AML-193 (cell line): Measurements from ENCODE around the gene ILK.
A peak's percentile ranks its signal among the peaks of the same experiment; 100 is the strongest.

Experiments used
- DNase-seq, 2 experiments: peaks; one replicate each; lab custom pipeline; 2025; lab: John Stamatoyannopoulos, UW

ILK gene

DNA sequence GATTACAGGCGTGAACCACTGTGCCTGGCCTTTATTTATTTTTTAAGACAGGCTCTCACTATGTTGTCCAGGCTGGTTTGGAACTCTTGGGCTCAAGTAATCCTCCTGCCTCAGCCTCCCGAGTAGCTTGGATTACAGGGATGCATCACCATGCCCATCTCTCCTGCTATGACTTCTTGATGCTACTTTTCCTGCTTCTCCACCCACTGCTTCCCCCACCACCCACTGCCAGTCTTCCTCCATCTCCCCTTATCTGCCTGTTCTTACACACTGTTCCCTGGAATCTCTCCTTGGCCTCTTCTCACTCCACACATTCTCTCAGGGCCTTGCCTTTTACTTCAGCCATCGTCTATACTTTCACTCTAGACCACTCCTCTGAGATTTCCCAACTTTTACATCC, 32.9 kb downstream of the ILK start:
- no peak for DNase-seq

- no peak for DNase-seq
These were observed 34.3 kb downstream of the ILK start for GRCh38 chr11:6637871-6638270.

DNA sequence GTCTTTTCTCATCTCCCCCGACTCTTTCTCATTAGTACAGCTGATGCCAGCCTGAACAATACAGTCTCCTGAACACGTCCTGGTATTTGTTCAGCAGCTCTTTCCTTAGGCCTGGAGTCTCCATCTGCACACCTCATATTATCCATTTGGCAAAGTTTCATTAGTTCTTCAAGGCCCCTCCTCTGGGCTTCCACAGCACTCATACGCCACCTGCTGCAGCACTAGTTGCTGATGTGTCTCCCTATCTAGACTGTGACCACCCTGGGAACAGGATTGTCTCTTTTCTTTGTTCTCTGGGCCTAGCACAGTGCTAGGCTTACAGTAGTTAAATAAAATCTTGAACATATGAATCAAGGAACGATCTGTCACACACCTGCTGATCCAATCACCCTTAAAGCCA, 34.9 kb downstream of the ILK start:
- no peak for DNase-seq

DNA sequence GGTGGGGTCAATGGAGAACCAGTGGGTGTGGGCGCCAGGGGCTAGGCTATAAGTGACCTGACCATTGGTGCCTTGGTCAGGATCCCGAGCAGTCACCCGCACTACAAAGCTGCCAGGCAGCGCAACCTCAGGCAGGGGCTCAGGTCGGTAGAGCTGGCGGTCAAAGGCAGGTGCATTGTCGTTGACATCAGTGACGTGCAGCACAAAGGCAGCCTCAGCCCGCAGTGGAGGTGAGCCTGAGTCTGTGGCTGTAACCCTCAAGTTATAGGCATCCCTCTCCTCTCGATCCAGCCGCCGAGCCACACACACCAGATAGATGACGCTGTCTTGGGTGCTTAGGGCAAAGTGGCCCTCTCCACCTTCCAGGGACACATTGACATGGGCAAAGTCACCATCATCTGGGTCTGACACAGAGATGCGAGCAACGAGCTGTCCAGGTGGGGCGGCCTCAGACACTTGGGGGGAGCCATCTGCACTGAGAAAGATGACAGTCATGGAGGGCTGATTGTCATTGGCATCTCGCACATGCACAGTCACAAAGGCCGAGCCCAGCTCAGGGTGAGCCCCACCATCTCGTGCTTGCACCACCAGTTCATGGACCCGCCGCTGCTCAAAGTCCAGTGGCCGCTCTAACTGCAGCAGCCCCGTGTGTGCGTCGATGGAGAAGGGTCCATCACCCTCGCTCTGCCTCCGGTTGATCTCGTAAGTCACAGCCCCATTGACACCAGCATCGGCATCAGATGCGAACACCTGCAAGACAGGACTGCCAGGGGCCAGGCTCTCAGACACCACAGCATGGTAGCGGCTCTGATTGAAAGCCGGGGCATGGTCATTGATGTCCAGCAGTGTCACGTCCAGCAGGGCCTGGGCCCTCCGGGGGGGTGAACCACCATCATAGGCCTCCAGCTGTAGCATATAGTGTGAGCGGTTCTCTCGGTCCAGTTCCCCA, 36.7 kb downstream of the ILK start:
- DNase-seq: no peak

DNA sequence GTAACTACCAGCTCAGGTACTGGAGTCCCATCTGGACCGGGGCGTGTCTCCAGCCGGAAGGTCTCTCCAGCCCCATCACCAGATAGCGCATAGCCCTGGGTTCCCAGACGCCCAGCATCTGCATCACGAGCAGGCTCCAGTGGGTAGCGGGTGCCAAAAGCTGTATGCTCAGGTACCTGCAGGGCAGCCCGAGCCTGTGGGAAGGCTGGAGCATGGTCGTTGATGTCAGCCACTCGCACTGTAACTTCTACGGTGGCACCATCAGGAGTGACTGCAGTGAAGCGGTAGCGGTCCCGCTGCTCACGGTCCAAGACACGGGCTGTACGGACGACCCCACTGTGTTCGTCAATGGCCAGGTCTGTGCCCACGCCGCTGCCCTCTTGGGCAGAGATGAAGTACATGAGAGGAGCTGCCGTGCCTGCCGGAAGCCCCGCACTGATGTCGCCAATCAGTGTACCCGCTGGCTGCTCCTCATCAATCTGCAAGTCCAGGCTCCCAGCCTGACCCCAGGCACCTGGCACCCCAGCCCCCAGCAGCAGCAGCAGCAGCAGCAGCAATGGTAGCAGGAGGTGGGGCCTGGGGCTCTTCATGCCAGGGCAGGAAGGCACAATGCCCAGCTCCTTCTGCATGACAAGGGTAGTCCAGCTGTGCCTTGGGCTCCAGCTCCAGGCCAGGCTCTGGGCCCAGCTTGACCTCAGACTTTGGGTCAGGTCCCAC, 37.6 kb downstream of the ILK start:
- DNase-seq: no peak

GRCh38 chr11:6642957-6643356, 39.4 kb downstream of the ILK start:
- DNase-seq: no peak

GRCh38 chr11:6646071-6646470, 42.5 kb downstream of the ILK start:
- DNase-seq: no peak

DNA sequence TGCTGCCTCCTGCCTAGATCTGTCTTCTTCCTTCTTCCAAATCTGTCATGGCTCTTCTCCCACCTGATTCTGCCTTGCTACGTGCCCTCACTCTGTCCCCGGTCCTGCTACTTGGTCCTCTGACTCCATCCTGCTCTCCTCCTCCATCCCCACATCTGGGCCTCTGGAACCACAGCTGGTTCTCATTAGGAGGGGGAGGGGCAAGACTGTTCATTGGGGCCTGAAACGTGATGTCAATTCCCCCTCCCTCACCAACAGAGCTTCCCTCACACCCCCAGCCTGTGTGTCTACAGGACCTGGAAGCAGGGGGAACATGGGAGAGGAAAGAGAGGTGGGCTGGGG, 43.0 kb downstream of the ILK start:
- no peak for DNase-seq

DNA sequence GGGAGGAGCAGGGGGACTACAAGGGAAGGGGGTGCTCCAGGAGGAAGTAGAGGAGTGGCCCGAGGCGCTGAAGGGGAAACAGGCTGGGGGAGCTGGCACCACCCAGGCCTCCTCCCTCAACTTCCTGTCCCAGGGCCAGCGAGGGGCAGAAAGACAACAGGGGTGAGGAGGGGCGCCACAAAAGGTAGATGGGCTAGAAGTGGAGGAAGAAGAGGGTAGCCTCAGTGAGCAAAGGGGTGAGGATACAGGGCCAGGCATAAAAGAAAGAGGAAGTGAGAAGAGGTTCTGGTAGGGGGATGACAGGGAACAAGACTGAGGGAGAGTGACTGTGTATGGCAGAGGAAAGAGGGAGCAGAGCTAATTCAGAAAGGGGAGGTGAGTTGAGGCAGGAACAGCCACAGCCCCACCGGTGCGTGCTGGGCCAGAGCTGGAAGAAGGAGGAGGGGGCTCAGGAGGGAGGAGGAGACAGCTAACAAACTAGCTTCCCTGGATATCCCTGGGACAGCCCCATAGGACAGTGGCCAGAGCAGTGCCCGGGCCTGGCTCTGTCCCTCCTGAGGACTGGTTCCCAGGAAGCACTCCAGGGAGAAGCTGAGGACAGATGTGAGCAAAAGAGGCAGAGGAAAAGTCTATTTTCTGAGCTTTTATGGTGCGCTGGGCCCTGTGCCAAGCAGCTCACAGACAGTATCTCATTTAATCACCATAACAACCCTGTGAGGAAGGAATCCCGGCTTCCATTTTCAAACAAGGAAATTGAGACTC, 43.5 kb downstream of the ILK start:
- DNase-seq: peak; percentile 68 to 72

GRCh38 chr11:6647836-6648235, 44.3 kb downstream of the ILK start:
- DNase-seq: no peak

- no peak for DNase-seq
These were observed 44.9 kb downstream of the ILK start for GRCh38 chr11:6648501-6648900.

DNA sequence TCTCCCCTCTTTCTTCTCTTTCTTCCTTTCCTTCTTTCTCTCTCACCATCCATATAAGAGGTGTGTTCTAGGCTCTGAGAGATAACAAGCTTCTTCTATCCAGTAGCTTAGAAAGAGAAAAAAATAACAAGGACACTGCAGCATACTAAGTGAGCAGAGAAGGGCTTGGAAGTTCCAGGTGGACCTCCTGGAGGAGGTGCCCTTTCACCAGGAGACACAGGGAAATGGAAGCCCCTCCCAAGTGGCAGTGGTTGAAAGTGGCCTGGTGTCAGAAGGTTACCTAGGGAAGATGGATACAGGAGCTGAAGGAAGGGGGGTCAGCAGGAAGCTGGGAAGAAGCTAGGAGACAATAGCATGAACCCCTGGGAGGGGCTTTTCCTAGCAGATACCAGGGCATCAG, 46.5 kb downstream of the ILK start:
- DNase-seq: no peak

GRCh38 chr11:6650980-6651379, 47.4 kb downstream of the ILK start:
- no peak for DNase-seq

GRCh38 chr11:6652182-6652581, 48.6 kb downstream of the ILK start:
- DNase-seq: no peak

GRCh38 chr11:6653097-6653496, 49.5 kb downstream of the ILK start:
- peak; percentile 19 to 25 for DNase-seq

- DNase-seq: no peak
These were observed 50.1 kb downstream of the ILK start for GRCh38 chr11:6653656-6654055.

- no peak for DNase-seq
These were observed 50.9 kb downstream of the ILK start for GRCh38 chr11:6654281-6655019.

GRCh38 chr11:6655020-6655789, 51.6 kb downstream of the ILK start:
- no peak for DNase-seq

- no peak for DNase-seq
These were observed 52.4 kb downstream of the ILK start, which contains the start of gene DCHS1 for GRCh38 chr11:6655790-6656583. Gene DCHS1, minus strand, starts transcription at chr11:6655809. Its CDS starts 14,196 bp downstream, at chr11:6641613.

- DNase-seq: no peak
These were observed 53.0 kb downstream of the ILK start for GRCh38 chr11:6656584-6656915.
